ENCODE measurements around the gene GALNT14.

The GALNT14 gene

DNA sequence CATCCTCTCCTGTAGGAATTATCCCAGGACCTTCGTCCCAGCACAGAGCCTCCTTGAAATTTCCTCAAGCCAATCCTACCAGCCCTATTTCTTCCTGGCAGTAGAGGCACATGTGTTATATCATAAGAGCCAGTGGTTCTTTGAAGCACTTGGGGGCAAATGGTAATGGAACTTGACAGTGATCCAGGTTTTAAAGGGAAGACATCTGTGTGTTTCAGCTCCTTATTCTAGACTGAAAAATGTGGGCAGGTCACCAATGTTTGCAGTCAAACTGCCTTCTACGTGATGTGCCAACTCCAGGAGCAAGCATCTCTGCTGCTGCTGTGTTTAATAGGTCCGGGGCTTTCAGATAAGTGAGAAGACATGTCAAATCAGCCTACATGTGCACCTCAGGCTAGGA is 157.1 kb downstream of the GALNT14 start:
- H3K4me3 ChIP-seq (ENCODE audit: low read depth, low read length): no peak overlapping the region

DNA sequence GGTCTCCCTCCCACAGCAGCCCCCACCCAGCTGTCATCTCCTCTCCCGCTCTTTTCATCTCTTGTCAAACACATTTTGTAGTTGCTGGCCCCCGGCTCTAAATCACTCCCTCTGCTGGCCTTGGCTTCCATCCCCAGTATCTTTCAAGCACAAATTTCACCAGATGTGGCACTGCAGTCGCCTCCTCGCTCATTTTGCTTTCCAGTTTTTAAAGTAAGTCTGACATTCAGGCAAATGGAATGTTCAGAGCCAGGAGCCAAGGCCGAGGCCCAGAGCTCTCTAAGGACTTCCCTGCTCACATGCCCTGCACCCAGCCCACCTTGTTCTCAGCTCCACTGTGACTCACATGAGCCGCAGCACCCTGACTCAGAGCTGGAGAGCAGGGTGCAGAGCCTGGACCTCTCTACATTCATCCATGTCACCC is 158.4 kb downstream of the GALNT14 start:
- no peak overlapping the region for H3K4me3 ChIP-seq (ENCODE audit: low read depth, low read length)

DNA sequence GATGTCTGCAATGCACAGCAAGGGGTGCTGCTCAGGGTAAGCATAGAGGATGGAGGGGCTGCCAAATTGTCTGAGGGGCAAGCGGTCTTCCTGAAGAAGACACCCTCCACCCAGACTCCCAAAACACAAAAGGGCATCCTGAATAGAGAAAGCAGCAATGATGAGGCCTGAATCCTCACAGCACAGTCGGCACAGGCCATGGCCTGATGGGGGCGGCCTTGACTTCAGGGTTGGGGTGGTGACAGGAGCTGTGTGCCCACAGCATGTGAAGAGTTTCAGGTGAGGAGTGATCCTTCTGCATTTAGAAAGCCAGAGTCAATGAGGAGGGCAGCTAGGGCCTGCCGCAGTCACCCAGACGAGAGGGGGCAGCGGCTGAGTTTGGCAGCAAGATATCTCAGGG is 159.4 kb downstream of the GALNT14 start:
- H3K4me3 ChIP-seq (ENCODE audit: low read depth, low read length): no peak overlapping the region

DNA sequence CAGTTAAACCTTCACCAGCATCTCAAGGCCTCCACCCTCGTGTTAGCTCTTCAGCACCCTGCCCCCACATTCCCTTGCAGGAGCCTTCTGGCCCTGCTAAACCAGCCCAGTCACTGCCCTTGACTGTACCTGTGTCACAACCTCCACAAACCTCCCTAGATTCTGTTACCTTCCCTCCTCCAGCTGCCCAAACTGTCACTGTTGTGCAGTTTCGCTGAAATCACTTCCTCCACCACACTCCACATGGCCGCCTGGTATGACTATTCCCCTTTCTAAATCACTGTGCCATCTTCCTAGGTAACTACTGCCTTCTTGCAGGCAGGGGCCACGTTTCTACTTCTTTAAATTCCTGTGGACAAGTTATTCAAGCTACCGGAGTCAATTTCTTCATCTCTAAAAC is 160.2 kb downstream of the GALNT14 start:
- H3K4me3 ChIP-seq (ENCODE audit: low read depth, low read length): no peak overlapping the region

DNA sequence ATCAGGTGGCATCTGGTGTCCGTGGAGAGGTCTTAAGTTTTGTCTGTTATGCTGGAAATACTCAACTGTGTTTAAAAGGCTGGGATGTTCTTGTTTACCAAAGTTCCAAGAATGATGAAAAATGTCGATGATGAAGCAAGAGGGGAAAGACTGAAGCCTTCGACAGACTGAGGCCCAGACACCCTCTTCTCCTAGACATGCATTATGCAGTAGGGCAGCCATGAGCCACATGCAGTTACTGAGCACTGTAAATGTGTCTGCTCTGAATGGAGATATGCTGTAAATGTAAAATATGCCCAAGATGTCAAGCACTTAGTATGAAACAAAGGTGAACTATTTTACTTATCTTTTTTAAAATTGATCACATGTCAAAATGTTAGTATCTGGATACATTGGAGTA is 163.1 kb downstream of the GALNT14 start:
- no peak overlapping the region for H3K4me3 ChIP-seq (ENCODE audit: low read depth, low read length)

DNA sequence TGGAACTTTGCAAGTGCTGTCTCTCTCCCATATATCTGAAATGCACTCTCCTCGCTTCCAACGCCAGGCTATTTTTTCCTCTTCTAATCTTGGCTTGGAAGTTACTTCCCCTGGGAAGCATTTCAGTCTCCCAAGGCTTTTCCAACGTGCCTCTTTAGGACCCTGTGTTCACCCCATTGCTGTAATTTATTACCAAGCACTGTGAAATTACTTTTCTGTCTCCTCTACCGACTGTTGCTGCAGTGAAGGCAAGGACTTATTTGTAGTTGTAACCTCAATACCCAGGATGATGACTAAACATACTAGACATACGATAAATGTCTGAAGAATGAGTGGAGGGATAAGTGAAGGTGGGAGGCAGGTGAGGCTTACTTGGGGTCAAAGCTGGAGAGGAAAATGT is 163.7 kb downstream of the GALNT14 start:
- H3K4me3 ChIP-seq (ENCODE audit: low read depth, low read length): no peak overlapping the region

DNA sequence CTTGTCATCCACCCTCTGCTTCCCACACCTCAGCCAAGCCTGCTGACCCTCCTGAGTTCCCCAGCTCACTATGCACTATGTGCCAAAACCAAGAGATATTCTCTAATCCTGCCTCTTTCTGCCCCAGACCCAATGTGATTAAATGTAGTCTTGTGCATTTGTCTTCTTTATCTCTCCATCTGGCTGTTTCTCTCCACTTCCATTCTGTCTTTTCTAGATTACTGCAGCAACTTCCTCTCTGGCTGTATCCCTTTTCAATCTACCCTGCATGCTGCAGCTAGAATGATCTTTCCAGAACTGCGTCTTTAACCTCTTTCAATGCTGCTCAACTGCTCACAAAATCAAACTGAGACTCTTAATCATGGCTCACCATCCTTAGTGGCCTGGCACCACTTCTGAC is 164.1 kb downstream of the GALNT14 start:
- H3K4me3 ChIP-seq (ENCODE audit: low read depth, low read length): no peak overlapping the region

DNA sequence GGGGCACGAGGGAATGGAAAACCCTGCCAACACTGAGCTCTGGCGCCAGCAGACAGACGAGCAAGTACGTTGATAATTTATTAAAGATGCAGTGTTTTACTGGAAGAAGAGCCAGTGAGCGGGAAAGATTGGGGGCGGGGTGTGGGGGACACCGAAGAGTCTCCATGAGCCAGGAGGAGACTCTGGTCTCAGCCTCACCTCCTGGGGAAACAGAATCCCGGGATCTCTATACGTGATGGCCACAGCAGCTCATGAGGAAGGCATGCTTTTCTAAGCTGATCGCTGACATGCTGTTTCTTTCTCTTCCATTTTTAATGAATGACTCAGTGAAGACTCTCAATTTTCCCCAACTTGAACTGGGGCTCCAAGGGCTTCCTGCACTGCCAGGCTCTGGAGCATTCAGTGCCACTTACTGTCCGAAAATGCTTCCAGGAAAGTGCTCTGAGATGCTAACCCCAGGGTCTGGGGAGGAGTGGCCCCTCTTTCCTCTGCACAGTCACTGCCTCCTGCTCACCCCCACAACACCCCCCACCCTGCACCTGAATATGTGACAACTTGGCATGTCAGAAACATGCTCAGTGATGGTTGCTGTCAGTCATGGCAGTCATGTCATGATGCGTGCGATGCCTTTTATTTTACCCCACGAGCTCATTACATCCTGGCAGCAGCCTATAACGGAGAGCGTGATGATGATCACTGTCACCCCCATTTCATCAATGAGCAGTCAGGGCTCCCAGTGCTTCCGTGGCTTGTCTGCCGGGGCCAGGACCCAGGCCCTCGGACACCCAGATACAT is 166.8 kb downstream of the GALNT14 start:
- no peak overlapping the region for H3K4me3 ChIP-seq (ENCODE audit: low read depth, low read length)

DNA sequence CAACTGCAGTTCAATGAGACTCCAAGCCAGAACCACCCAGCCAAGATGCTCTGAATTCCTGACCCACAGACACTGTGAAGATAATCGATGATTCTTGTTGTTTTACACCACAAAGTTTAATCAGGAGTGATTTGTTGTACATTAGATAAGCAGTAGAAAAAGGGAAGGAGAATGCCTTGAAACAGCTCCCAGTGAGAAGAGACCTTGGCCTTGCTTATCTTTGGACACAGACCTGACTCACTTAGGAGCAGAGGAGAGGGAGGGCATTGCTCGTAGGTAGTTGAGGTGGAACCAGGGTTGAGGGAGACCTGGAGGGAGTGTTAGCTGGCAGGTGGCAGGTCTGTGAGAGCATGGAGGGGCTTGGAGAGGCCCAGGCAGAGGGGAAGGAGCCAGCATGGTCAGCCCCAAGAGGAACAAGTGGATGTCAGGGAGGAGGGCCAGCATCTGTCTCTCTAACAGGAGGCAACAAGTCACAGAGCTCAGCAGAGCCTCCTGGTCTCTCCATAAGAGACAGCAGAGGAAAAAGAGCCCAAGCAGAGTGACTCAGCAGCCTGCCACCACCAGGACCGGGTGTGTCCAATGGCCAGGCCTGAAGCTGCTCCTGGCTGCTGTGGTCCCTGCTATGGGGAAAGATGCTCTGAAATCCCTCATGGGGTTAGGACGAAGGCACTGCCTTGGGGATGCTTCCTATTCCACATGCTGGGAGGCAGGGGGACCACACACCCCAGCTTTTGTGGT is 169.4 kb downstream of the GALNT14 start:
- no peak overlapping the region for H3K4me3 ChIP-seq (ENCODE audit: low read depth, low read length)

DNA sequence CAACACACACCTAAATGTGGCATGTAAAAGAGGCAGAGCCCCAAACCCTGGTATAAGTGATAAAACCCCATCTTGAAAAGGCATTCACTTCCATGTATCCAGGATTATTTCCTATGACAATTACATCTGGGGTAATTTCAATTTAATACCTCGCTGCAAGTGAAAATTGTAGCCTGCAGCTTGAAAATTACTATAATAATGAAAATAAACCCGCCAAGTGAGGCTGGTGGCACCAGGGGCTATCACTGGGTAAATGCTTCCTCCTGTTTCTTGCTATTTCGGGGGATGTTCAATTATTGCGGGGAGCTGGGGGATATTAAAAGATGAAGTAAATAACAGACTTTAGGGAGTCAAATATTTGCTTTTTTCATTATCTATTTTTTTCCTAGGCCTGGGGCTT is 171.5 kb downstream of the GALNT14 start:
- no peak overlapping the region for H3K4me3 ChIP-seq (ENCODE audit: low read depth, low read length)

DNA sequence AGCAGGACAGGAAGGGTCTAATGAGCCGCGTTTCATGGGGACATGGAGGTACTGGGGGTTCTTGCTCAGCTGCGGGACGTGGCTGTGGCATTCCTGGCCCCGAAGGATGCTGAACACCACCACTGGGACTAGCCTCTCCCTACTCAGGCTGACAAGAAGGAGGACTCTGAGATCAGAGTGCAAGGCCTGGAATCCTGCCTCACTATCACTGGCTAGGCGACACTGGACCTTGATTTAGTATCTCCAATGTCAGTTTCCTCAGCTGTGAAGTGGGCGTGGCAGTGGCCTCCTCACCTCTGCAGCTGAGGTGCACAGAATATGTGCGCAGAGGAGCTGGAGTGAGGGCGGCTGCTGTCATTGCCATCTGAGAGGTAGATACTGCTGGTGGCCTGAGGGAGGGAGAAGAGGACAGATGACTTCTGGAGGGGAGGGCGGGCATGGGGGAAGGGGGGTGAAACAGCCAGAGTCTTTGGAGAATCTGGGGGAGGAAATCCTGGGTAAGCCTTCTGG is 173.2 kb downstream of the GALNT14 start:
- H3K4me3 ChIP-seq (ENCODE audit: low read depth, low read length): no peak overlapping the region

DNA sequence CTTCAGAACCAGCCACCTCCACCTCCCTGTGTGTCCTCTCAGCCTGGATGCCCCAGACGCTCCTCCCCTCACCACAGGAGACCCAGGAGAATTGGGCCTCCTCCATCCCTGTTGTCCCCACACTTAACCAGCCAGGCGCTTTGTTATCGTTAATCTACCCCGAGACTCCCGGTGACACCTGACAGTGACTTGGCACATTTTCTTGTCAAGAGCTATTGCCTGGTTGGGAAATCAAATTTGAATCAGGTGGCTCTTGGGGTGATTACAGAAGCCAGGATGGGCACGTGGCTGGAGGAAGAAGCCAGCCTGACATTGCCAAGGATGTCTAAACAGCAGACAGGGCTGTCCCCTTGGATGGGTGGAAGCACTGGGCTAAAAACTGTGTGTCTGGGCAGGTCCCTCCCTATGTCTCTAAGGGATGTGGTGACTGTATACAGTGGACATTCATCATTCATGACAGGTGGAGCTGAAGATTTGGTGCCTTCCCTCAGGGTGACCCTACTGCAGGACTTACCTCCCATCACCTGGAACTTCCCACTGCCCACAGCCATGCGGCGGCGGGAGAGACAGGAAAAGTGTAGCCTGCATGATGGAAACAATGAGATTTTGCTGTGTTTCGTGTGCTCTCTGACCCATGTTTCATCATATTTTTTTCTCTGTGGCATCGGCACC is 173.8 kb downstream of the GALNT14 start:
- H3K4me3 ChIP-seq (ENCODE audit: low read depth, low read length): no peak overlapping the region

DNA sequence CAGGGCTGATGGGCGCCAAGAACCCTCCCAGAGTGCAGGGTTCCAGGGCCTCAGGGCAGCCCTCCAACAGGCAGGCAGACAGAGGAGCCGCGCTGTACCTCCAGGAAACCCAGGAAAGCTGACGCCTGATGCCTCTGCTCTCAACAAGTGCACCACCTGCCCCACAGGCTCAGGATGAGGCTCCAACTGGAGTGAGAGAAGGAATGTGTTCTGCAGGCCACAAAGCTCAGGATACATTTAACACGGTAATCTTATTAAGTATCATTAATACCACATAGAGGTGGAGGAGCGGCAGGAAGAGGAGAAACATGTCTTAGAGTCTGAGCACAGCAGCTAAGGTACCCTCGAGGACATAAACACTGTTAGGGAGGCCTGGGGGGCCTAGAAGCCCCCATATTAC is 175.1 kb downstream of the GALNT14 start:
- no peak overlapping the region for H3K4me3 ChIP-seq (ENCODE audit: low read depth, low read length)

DNA sequence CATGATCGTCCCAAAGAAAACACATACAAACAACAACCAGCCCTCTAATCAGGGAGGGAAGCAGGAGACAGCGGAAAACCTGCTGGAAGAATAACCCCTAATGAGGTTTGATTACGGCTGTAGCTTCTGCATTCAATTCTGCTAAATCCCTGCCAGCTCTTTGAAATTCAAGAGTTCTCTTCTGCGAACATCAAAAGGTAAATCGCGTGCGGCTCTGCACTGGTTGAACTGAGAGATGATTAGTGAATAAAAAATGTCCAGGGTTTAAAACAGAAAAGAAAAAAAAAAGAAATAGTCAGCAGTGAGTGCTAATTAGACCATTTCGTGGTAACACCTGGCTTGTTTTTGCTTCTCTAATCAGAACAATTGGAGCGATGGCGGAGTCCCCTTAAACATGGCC is 178.0 kb downstream of the GALNT14 start:
- no peak overlapping the region for H3K4me3 ChIP-seq (ENCODE audit: low read depth, low read length)

DNA sequence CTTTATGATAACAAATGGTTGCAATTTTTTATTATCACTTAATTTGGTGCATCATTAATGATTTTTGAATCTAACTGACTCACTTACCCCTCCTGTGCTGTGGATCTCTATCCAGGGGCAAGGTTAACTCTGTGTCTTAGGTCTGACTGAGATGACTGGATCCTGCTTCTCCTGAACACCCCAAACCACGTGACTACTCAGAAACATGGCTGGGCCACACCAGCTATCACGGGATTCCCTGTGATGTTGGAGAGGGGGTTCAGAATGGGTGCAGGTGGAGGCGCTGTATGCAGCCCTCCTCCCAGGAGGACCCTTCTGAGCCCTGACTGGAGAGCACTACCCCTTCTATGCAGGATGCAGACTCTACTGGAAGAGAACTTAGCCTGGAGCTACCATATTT is 178.6 kb downstream of the GALNT14 start:
- no peak overlapping the region for H3K4me3 ChIP-seq (ENCODE audit: low read depth, low read length)

DNA sequence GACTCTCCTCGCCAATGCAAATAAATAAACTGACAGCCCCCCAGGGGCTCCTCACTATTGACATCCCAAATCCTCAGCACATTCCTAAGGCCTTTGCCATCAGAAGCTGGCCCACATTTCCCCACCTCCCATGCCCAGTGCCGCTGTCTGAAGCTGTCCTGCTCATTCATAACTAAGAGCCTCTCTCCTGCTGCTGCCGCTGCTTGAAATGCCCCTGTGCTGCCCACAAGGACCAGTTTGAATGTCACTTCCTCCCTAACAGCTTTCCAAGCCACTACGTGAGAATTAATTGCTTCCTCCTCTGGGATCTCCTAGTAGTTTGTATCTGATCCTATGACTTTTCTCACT is 179.3 kb downstream of the GALNT14 start:
- H3K4me3 ChIP-seq (ENCODE audit: low read depth, low read length): no peak overlapping the region

DNA sequence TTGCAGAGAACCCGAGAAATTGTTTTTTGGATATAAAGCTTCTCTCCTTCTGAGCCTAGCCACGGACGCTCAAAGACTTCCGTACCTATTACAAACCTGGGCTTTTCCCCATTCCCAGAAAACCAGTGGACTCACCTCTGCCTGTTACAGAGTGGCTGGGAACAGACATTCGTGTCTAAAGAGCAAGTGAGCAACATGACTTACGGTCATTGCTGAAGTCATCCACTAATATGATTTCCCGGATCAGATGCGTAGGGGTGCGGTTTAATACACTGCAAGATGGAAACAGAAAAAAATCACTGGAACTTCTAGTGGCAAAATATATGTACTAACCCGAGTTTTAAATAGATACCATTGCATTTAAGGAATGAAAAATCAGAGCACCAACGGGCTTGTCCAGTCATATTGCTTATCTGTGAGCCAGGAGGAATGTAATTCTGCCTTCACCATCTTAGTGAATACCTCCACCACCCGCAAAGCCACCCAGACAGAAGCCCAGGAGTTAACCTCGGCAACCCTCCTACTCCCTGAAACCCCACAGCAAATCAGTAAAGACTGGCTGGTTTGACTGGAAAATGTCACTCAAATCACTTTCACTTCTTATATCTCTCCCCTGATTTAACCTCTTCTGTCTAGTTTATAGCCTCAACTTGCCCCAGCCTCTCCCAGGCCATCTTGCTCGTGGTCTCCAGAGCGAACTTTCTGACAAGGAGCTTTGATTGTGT is 179.9 kb downstream of the GALNT14 start:
- no peak overlapping the region for H3K4me3 ChIP-seq (ENCODE audit: low read depth, low read length)

DNA sequence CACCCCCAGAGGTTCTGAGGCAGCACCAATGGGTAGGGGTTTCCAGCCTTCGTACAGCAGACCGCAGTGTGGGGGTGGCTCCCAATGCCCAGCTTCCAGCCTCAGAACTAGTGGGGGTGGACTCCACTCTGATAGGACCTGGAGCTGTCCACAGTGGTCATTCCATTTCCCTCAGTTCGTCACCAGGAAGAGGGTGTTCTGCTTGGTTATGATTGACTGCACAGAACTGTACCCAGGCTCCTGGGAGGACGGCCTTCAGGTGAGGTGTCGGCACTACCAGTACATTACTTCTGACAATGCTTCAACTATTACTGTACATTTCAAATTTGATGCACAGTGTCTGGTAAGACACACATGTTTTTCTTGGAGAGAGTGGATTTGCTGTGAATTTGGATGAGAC is 180.6 kb downstream of the GALNT14 start:
- no peak overlapping the region for H3K4me3 ChIP-seq (ENCODE audit: low read depth, low read length)

DNA sequence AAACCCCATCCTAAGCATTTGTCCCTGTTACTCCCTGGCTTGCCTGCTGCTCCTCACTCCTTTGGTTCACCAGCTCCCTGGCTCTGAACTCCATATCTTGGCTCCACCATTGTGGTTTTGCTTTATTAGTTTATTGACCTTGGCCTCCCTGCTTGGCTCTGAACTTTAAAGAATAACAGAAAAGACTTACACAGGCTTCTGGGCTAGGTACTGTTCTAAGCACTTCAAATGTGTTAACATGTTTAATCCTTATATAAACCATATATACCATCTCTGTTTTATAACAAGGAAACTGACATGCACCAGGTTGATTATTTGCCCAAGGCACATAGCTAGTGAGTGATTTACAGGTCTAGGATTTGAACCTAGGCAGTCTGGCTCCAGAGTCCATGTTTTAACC is 181.2 kb downstream of the GALNT14 start:
- no peak overlapping the region for H3K4me3 ChIP-seq (ENCODE audit: low read depth, low read length)

DNA sequence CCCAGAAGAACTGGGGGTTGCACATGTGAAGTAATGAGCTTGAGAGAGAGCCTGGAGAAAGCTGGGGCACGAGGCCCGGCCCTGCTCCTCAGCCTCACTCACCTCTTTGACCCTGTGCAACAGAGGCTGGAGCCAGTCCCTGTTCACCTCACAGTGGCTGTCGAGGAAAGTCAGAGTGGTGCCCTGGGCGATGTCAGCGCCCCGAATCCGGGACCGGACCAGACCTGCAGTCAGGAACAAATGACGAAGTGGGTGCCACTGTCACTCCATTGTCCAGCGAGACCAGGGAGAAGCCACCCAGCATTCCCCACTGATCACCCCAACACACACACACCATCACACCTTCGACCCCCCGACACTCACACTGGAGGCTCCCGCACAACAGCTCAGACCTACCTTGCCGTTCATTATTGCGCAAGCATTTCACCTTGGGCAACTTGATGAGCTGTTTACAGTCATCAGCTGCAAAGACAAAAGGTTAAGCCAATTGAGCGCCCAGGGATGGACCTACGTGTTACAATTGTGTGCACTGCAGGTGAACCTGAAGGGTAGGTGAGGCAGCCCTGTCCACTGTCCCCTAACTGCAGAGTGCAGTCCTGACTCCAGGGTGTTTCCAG is 182.6 kb downstream of the GALNT14 start:
- H3K4me3 ChIP-seq (ENCODE audit: low read depth, low read length): no peak overlapping the region

DNA sequence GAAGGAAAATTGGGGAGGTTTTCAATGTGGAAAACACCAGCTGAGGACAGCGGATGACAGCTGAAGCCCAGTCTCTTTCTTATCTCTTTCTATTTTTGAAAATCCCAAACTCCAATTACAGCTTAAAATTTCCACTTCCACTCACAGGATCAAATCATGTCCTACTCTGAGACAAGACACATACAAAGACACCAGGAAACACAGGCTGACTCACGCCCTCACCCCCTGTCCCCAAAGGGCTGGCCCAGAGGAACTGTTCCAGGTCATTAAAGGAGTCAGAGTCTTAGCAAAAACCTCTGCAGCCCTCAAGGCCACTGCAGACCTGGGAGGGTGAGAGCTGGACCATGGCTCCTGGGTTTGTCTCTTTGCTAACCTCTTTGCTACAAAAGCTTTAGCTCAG is 187.9 kb downstream of the GALNT14 start:
- H3K4me3 ChIP-seq (ENCODE audit: low read depth, low read length): no peak overlapping the region
